ENCODE results near the gene EPHA2. TPM values are rescaled to one million over a fixed set of nuclear protein-coding genes. Genes with fewer than 3 reads are reported as not detected.

Gene EPHA2
- 19.1 and 26.0 TPM in 2 replicates for polyA plus RNA-seq (2011; rRNA removed)
- 40.4 and 54.9 TPM in 2 replicates for polyA minus RNA-seq (2011; rRNA and poly(A)+ RNA removed)

DNA sequence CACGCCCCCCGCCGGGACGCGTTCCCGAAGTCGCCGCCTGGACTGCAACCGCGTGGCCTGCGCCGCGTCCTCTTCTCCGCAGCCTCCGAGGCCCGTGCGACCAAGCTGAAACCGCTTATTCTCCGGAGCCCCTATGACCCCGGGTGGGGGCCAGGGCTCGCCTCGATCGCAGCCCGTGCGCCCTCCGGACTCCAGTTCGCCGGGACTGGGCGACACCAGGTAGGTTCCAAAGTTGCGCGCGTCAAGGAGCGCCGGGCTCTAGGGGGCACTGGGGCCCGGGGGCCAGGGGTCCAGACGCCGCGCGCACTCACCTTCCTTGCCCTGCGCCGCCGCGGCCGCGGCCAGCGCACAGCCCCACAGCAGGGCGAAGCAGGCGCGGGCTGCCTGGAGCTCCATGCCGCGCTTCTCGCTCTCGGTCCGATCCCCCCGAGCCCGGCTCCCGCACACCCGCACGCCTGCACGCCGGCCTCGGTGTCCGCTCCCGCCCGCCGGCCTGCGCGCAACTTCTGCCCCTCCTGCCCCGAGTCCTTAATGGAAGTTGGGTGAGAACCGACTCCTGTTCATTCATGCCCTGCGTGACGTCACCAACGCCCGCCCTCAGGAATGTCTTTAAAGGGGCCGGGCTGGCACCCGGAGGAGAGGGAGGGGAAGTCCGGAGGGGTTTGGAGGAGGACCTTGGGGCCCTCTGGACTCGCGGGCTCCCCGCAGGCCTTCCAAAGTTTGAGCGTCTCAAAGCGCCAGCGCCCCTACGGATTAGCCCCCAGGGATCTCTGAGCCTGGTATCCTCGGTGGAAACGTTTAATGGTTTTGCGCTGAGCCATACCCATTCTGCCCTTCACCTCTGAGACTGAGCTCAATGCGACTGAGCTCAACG lies at the start of gene EPHA2:
EPHA2 (minus strand) TSS at position 533 of the 874 bp plus-strand sequence; CDS start at position 396, 137 bp downstream.
- ChIA-PET CTCF (interaction anchor here (0.6 to 7.8 kb wide), 9 partner anchors 7 to 155 kb away, joined by 3 to 81 read pairs (median 5); partner anchors contain the start of gene FAM131C), POLR2A (interaction anchor here (1.5 to 2.9 kb wide), 4 partner anchors 9 to 14 kb away, joined by 3 to 22 read pairs (median 8); no protein-coding TSS in a partner anchor)
- Histone ChIP-seq H3K4me3 (ENCODE audit: low read depth, low read length) (peak within 1 kb of the TSS; percentile 88), H3K27ac (ENCODE audit: low read depth, low read length) (peak within 1 kb of the TSS; percentile 80), H3K9me3 (ENCODE audit: control insufficient read depth, insufficient read depth, low read length) (no peaks in the 10 kb centered on the region; the same call in 1 of the 2 replicates), H3K27me3 (ENCODE audit: control insufficient read depth, insufficient read depth, low read length) (no peaks in the 10 kb centered on the region)
- DNase-seq (ENCODE audit: low read depth, low spot score), result peak; percentile 55
- TF ChIP-seq, protein P1, sequence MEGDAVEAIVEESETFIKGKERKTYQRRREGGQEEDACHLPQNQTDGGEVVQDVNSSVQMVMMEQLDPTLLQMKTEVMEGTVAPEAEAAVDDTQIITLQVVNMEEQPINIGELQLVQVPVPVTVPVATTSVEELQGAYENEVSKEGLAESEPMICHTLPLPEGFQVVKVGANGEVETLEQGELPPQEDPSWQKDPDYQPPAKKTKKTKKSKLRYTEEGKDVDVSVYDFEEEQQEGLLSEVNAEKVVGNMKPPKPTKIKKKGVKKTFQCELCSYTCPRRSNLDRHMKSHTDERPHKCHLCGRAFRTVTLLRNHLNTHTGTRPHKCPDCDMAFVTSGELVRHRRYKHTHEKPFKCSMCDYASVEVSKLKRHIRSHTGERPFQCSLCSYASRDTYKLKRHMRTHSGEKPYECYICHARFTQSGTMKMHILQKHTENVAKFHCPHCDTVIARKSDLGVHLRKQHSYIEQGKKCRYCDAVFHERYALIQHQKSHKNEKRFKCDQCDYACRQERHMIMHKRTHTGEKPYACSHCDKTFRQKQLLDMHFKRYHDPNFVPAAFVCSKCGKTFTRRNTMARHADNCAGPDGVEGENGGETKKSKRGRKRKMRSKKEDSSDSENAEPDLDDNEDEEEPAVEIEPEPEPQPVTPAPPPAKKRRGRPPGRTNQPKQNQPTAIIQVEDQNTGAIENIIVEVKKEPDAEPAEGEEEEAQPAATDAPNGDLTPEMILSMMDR (IDR thresholded peaks at IDR 0.05; ENCODE audit: low read depth, low read length), result no peak

DNA sequence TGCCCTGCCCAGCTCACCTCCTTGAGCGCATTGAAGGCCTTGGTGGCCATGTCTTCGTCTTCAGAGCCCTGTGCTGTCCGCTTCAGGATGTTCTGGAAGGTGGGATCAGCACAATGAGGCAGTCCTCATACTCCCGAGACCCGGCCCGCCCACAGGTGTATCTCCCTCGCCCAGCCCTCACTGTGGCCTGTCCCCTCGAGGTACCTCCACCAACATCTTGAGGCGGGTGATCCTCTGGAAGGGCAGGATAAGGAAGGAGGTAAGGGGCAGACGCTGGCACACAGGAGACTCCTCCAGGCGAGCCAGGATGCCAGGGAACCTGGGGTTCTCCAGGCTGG lies 49.4 kb upstream of the EPHA2 start:
- ChIA-PET CTCF (no interaction called here), POLR2A (no interaction called here)
- Histone ChIP-seq H3K27ac (ENCODE audit: low read depth, low read length) (no peak overlapping the region), H3K27me3 (ENCODE audit: control insufficient read depth, insufficient read depth, low read length) (no peaks in the 10 kb centered on the region), H3K9me3 (ENCODE audit: control insufficient read depth, insufficient read depth, low read length) (no peaks in the 10 kb centered on the region; the same call in 1 of the 2 replicates), H3K4me3 (ENCODE audit: low read depth, low read length) (no peak overlapping the region)
- TF ChIP-seq, protein P1 (IDR thresholded peaks at IDR 0.05; ENCODE audit: low read depth, low read length), result no peak
- no peak for DNase-seq (ENCODE audit: low read depth, low spot score)

DNA sequence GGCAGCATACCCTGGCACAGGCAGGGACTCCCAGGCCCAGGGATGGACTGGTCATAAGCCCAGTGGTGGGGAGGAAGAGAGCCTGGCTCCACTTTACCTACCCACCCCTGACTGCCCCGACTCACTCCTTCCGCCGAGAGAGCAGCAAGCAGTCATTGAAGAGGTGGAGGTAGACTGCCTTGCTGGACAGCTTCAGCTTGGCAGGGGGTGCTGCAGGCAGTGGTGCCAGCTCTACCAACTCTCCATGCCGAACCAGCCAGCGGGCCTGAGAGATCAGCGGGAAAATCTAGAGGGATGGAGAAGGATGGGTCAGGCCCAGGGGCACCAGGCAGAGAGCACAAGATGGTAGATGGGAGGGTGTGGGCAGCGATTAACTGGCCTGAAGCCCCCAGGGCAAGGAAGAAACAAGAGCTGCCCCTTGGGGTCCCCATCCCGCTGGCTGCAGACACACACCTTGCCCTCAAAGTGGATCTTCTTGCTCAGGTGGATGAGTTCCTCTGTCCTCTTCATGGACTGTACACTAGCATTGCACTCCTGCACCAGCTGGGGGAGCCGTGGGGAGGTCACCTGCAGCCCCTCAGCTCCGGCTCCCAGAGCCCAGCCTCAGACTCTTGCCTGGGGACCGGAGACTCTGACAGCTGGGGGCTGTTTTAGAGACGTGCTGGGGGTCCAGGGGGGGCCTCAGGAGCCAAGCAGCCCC lies 48.9 kb upstream of the EPHA2 start:
- Histone ChIP-seq H3K9me3 (ENCODE audit: control insufficient read depth, insufficient read depth, low read length) (no peaks in the 10 kb centered on the region; the same call in 1 of the 2 replicates), H3K27me3 (ENCODE audit: control insufficient read depth, insufficient read depth, low read length) (no peaks in the 10 kb centered on the region), H3K4me3 (ENCODE audit: low read depth, low read length) (no peak overlapping the region), H3K27ac (ENCODE audit: low read depth, low read length) (no peak overlapping the region)
- TF ChIP-seq, protein P1 (IDR thresholded peaks at IDR 0.05; ENCODE audit: low read depth, low read length), result peak; percentile 40
- DNase-seq (ENCODE audit: low read depth, low spot score), result no peak
- ChIA-PET CTCF (no interaction called here), POLR2A (interaction anchor here (0.6 kb wide), 1 partner anchor 54 kb away, joined by 3 read pairs; no protein-coding TSS in a partner anchor)

DNA sequence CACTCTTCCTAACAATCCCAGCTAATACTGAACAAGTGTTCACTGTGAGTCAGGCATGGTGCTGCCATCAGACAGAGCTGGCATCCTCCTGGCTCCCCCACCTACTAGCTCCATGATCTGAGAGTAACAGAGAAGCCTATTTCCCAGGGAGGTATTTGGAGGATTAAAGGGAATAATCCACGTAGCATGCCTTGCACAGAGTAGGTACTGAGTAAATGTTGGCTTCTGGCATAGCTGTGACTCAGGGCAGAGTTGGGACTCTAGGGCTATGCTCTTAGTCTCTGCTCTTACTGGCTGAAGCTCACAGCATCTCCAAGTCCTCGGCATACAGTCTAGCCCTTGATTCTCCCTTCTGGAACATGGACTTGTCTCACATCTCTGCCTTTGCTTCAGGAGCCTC lies 48.3 kb upstream of the EPHA2 start:
- CTCF ChIA-PET, result interaction anchor here (0.9 to 1.4 kb wide), 2 partner anchors 122 to 130 kb away, joined by 3 read pairs; no protein-coding TSS in a partner anchor
- no peak overlapping the region for H3K27ac ChIP-seq (ENCODE audit: low read depth, low read length)
- TF ChIP-seq, protein P1 (IDR thresholded peaks at IDR 0.05; ENCODE audit: low read depth, low read length), result no peak
- no peak overlapping the region for H3K4me3 ChIP-seq (ENCODE audit: low read depth, low read length)
- no peaks in the 10 kb centered on the region for H3K27me3 ChIP-seq (ENCODE audit: control insufficient read depth, insufficient read depth, low read length)
- POLR2A ChIA-PET, result interaction anchor here (0.6 kb wide), 1 partner anchor 53 kb away, joined by 3 read pairs; no protein-coding TSS in a partner anchor
- no peak for DNase-seq (ENCODE audit: low read depth, low spot score)
- H3K9me3 ChIP-seq (ENCODE audit: control insufficient read depth, insufficient read depth, low read length), result no peaks in the 10 kb centered on the region; the same call in 1 of the 2 replicates
